Stimulated activated CD8-positive, alpha-beta memory T cell treated with anti-CD3 and anti-CD28 coated beads, Interleukin-4, amount 100 ng/mL, for 48 hours (primary cell): ENCODE results near the gene HAS3.

Experiments
- DNase-seq: peaks from one replicate; pipeline ENCODE4 v3.0.0-alpha.2; 2020

Gene HAS3

GRCh38 chr16:69089091-69089910, 16.2 kb upstream of the HAS3 start:
- DNase-seq = peak; percentile 55

- DNase-seq = no peak
Measured at GRCh38 chr16:69093974-69094373, 11.5 kb upstream of the HAS3 start.

- no peak for DNase-seq
Measured at GRCh38 chr16:69094501-69094900, 11.0 kb upstream of the HAS3 start.

- no peak for DNase-seq
Measured at GRCh38 chr16:69095193-69095592, 10.3 kb upstream of the HAS3 start.

GRCh38 chr16:69100071-69100691, 5.3 kb upstream of the HAS3 start:
- DNase-seq = no peak

GRCh38 chr16:69106491-69107315, 1.2 kb downstream of the HAS3 start:
- DNase-seq = peak; percentile 30

- DNase-seq = no peak
Measured at GRCh38 chr16:69107316-69107962, 2.0 kb downstream of the HAS3 start.

- DNase-seq = no peak
Measured at GRCh38 chr16:69108064-69108904, 2.8 kb downstream of the HAS3 start.

- no peak for DNase-seq
Measured at GRCh38 chr16:69108905-69109252, 3.4 kb downstream of the HAS3 start.

- DNase-seq = no peak
Measured at GRCh38 chr16:69109486-69110270, 4.2 kb downstream of the HAS3 start.

GRCh38 chr16:69110406-69110805, 5.0 kb downstream of the HAS3 start:
- DNase-seq = no peak

- no peak for DNase-seq
Measured at GRCh38 chr16:69111216-69111875, 5.9 kb downstream of the HAS3 start.

GRCh38 chr16:69111876-69112230, 6.4 kb downstream of the HAS3 start:
- no peak for DNase-seq

GRCh38 chr16:69112285-69113129, 7.1 kb downstream of the HAS3 start:
- peak; percentile 80 for DNase-seq

- DNase-seq = no peak
Measured at GRCh38 chr16:69113216-69113615, 7.8 kb downstream of the HAS3 start.

GRCh38 chr16:69114346-69114975, 9.0 kb downstream of the HAS3 start:
- no peak for DNase-seq

GRCh38 chr16:69114976-69115355, 9.5 kb downstream of the HAS3 start:
- no peak for DNase-seq

- no peak for DNase-seq
Measured at GRCh38 chr16:69115361-69115760, 9.9 kb downstream of the HAS3 start.

- no peak for DNase-seq
Measured at GRCh38 chr16:69115837-69116236, 10.4 kb downstream of the HAS3 start.
